ENCODE measurements around the gene SHTN1. TPM values are rescaled to one million over a fixed set of nuclear protein-coding genes. Genes with fewer than 3 reads are reported as not detected.

SHTN1 gene
- total RNA-seq, 4 donors from 2014 or later = 20.9 to 55.5 (median 25.2) TPM

DNA sequence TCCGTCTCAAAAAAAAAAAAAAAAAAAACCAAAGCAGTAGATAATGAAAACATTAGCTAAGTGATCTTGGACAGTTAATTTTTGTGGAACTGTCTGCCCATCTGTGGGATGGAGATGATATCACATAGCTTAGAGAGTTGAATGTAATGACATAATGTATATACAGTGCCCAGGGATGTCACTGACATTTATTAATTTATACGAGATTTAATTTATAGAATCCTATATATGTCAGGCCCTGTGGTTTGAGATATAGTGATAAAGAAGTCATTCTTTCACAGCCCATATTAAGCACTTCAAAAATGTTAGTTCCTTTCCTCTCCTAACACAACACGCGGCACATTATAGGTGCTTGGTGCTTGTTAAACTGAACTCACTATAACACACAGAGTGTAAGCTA lies 151.7 kb downstream of the SHTN1 start:
- no peak overlapping the region for H3K4me3 ChIP-seq
- 91% methylated on average over 4 of the region's 4 CpGs for WGBS
- H3K27ac ChIP-seq = no peak overlapping the region
- H3K4me1 ChIP-seq = peaks cover 14% of the 10 kb centered on the region
- DNase-seq (ENCODE audit: low spot score in 2 of 2) = no peak
- H3K27me3 ChIP-seq = no peaks in the 10 kb centered on the region
- TF ChIP-seq POLR2A (IDR thresholded peaks at IDR 0.05) = no peak
- no peak for TF ChIP-seq EP300 (IDR thresholded peaks at IDR 0.05)
- TF ChIP-seq POLR2AphosphoS5 (IDR thresholded peaks at IDR 0.05) = no peak
- TF ChIP-seq, protein P1, sequence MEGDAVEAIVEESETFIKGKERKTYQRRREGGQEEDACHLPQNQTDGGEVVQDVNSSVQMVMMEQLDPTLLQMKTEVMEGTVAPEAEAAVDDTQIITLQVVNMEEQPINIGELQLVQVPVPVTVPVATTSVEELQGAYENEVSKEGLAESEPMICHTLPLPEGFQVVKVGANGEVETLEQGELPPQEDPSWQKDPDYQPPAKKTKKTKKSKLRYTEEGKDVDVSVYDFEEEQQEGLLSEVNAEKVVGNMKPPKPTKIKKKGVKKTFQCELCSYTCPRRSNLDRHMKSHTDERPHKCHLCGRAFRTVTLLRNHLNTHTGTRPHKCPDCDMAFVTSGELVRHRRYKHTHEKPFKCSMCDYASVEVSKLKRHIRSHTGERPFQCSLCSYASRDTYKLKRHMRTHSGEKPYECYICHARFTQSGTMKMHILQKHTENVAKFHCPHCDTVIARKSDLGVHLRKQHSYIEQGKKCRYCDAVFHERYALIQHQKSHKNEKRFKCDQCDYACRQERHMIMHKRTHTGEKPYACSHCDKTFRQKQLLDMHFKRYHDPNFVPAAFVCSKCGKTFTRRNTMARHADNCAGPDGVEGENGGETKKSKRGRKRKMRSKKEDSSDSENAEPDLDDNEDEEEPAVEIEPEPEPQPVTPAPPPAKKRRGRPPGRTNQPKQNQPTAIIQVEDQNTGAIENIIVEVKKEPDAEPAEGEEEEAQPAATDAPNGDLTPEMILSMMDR (IDR thresholded peaks at IDR 0.05) = no peak
- no peaks in the 10 kb centered on the region for H3K36me3 ChIP-seq
- peaks cover 2% of the 10 kb centered on the region for H3K9me3 ChIP-seq

GRCh38 chr10:116852246-116852645 lies 152.7 kb downstream of the SHTN1 start:
- Histone ChIP-seq H3K4me3 (no peak overlapping the region), H3K27ac (no peak overlapping the region), H3K4me1 (peaks cover 15% of the 10 kb centered on the region), H3K36me3 (no peaks in the 10 kb centered on the region), H3K9me3 (no peaks in the 10 kb centered on the region), H3K27me3 (no peaks in the 10 kb centered on the region)
- 40% methylated on average over 1 of the region's 1 CpG for WGBS
- DNase-seq (ENCODE audit: low spot score in 2 of 2) = no peak
- TF ChIP-seq, protein P1 (IDR thresholded peaks at IDR 0.05) = no peak
- TF ChIP-seq POLR2AphosphoS5 (IDR thresholded peaks at IDR 0.05) (no peak), EP300 (IDR thresholded peaks at IDR 0.05) (no peak), POLR2A (IDR thresholded peaks at IDR 0.05) (no peak)

GRCh38 chr10:116850058-116850611 lies 154.9 kb downstream of the SHTN1 start:
- Histone ChIP-seq H3K36me3 (no peaks in the 10 kb centered on the region), H3K4me1 (peaks cover 15% of the 10 kb centered on the region)

DNA sequence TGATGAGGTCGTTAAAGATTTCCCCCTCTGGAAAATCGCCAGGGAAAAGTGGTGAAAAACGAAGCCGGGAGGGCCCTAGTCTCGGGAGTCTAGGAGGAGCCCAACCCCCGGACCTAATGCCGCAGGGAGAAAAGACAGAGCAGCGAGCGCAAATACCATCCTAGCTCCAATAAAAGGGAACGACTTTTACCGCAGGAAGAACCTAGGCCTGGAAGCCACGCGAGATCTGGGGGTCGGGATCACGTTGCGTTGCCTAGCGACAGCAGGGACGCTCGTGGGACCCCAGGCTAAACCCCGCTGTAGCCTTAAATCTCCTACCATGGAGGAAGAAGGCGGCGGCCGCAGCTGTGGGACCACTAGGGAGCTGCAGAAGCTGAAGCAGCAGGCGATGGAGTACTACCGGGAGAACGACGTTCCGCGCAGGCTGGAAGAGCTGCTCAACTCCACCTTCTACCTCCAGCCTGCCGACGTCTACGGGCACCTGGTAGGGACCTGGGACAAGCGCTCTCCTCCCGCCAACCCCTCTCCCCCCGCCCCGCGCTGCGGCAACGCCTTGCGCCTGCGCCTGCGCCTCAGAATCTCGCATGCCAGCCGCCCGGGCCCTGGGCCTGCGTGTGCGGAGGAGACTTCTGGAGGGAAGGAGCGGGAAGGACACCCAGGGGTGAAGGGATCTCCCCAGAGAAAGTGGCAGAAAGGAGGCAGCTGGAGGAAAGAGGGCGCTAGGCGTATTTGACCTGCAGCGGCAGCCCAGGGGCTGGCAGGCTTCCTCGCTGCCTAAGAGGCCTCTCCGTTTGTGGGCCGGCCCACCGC lies 155.5 kb downstream of the SHTN1 start, which contains the start of gene ENO4:
Gene ENO4 (plus strand): TSS at position 252 of the 810 bp plus-strand sequence. CDS start 68 bp downstream, at position 320.
- 3% methylated on average over 44 of the region's 55 CpGs for WGBS
- TF ChIP-seq, protein P1 (IDR thresholded peaks at IDR 0.05) = no peak
- Histone ChIP-seq H3K27ac (peak within 1 kb of the TSS; percentile 67), H3K9me3 (no peaks in the 10 kb centered on the region), H3K4me3 (peak within 1 kb of the TSS; percentile 64), H3K36me3 (no peaks in the 10 kb centered on the region), H3K27me3 (no peaks in the 10 kb centered on the region), H3K4me1 (peaks cover 15% of the 10 kb centered on the region)
- peak in 1 of 2 donors; percentile 82 for DNase-seq (ENCODE audit: low spot score in 2 of 2)

More at GRCh38 chr10:116850058-116850611, 154.9 kb downstream of the SHTN1 start:
- no peak for DNase-seq (ENCODE audit: low spot score in 2 of 2)
- H3K27ac ChIP-seq = no peak overlapping the region
- no peaks in the 10 kb centered on the region for H3K9me3 ChIP-seq
- no peak for TF ChIP-seq POLR2AphosphoS5 (IDR thresholded peaks at IDR 0.05)
- TF ChIP-seq, protein P1 (IDR thresholded peaks at IDR 0.05) = no peak
- no peak for TF ChIP-seq EP300 (IDR thresholded peaks at IDR 0.05)
- no peak for TF ChIP-seq POLR2A (IDR thresholded peaks at IDR 0.05)
- peak overlapping the region; percentile 64 for H3K4me3 ChIP-seq
- no peaks in the 10 kb centered on the region for H3K27me3 ChIP-seq
- 32% methylated on average over 9 of the region's 10 CpGs for WGBS

- Histone ChIP-seq H3K27ac (peak overlapping the region; percentile 67), H3K9me3 (no peaks in the 10 kb centered on the region), H3K36me3 (no peaks in the 10 kb centered on the region), H3K4me3 (peak overlapping the region; percentile 64), H3K27me3 (no peaks in the 10 kb centered on the region), H3K4me1 (peaks cover 15% of the 10 kb centered on the region)
- WGBS = 1% methylated on average over 10 of the region's 23 CpGs
- DNase-seq (ENCODE audit: low spot score in 2 of 2) = no peak
- TF ChIP-seq POLR2A (IDR thresholded peaks at IDR 0.05) = no peak
- TF ChIP-seq, protein P1 (IDR thresholded peaks at IDR 0.05) = no peak
- no peak for TF ChIP-seq POLR2AphosphoS5 (IDR thresholded peaks at IDR 0.05)
- TF ChIP-seq EP300 (IDR thresholded peaks at IDR 0.05) = no peak
Observed at GRCh38 chr10:116848944-116849247, 156.1 kb downstream of the SHTN1 start.

All from suprapubic skin (tissue), 4 donors.